Astrocyte of the spinal cord (primary cell): ENCODE data around the gene PCBP3.
"Not testable (repeated sequence)": the region's sequence is repeated elsewhere in the genome, so short reads cannot be mapped to it uniquely, and the experiment has no call there.

Source experiments
- DNase-seq: peaks from one replicate; pipeline ENCODE4 v3.0.0; 2011; ENCODE audit warnings: low read depth, low spot score
- H3K4me3 ChIP-seq: 2 replicates; pipeline ENCODE4 v1.5.1; 2011; ENCODE audit warnings: low read depth, mild to moderate bottlenecking, low read length, moderate library complexity
- CTCF ChIP-seq: IDR thresholded peaks from 2 replicates; pipeline ENCODE4 v1.5.1; 2012; ENCODE audit warnings: low read depth, mild to moderate bottlenecking, low read length, inconsistent platforms
- in situ Hi-C: cut with HindIII; loops from 2 replicates; pipeline ENCODE4 v1.10.0; 2017; ENCODE audit warnings: low sequenced_read_pairs

The PCBP3 gene

DNA sequence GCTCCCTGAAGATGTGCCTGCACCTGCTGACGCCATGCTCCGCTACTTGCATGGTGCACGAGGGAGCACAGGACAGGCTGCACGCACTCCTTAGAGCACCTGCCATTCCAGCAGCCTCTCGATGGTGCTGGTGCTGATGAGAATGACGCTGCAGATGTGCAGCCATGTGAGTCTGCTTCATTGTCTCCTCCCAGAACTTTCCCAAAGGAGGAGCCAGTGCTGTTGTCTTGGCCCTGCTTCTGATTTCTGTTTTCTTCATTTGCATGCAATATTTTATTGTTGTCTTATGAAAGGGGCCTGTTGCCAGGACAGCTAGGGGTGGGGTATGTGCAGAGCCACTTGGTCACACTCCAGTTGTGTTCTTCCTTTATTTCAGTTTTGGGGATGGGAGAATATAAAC, 70.1 kb downstream of the PCBP3 start:
- in situ Hi-C loops: no loop called here
- DNase-seq: no peak
- no peak overlapping the region for H3K4me3 ChIP-seq
- no peak for TF ChIP-seq CTCF

GRCh38 chr21:45715441-45715840, 71.9 kb downstream of the PCBP3 start:
- in situ Hi-C loops: no loop called here
- no peak for TF ChIP-seq CTCF

GRCh38 chr21:45718413-45718812, 74.9 kb downstream of the PCBP3 start:
- in situ Hi-C loops: no loop called here
- H3K4me3 ChIP-seq: no peak overlapping the region
- TF ChIP-seq CTCF: no peak
- no peak for DNase-seq

More at GRCh38 chr21:45715441-45715840, 71.9 kb downstream of the PCBP3 start:
- no peak for DNase-seq
- no peak overlapping the region for H3K4me3 ChIP-seq

DNA sequence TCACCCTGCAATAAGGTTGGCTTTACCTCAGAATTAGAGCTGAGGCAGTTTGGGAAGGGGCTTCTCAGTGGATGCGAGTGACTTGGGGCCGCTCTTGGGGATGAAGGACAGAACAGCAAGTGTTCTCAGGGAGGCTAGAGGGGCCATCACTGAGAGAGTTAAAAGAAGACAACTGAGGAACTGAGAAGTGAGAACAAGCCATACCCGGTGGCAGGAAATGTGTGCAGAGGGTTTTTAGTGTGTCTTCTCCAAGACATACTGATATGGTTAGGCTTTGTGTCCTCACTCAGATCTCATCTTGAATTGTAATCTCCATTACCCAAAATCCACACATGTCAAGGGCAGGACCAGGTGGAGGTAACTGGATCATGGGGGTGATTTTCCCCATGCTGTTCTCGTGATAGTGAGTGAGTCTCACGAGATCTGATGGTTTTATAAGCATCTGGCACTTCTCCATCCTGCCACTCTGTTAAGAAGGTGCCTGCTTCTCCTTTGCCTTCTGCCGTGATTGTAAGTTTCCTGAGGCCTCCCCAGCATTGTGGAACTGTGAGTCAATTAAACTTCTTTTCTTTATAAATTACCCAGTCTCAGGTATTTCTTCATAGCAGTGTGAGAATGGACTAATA, 75.8 kb downstream of the PCBP3 start:
- DNase-seq: no peak
- no peak overlapping the region for H3K4me3 ChIP-seq
- TF ChIP-seq CTCF: no peak
- in situ Hi-C loops: no loop called here

DNA sequence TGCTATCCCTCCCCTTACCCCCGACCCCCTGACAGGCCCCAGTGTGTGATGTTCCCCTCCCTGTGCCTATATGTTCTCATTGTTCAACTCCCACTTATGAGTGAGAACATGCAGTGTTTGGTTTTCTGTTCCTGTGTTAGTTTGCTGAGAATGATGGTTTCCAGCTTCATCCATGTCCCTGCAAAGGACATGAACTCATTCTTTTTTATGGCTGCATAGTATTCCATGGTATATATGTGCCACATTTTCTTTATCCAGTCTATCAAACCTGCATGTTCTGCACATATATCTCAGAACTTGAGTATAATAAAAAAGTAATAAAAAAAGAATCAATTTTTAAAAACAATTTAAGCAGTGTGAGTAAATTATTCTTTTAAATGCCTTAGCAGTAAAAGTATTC, 76.7 kb downstream of the PCBP3 start:
- H3K4me3 ChIP-seq, DNase-seq, in situ Hi-C loops: not testable (repeated sequence)

- in situ Hi-C loops: no loop called here
- peak; percentile 16 for DNase-seq
- no peak overlapping the region for H3K4me3 ChIP-seq
- TF ChIP-seq CTCF: no peak
These were observed 78.1 kb downstream of the PCBP3 start for GRCh38 chr21:45721671-45722070.

- TF ChIP-seq CTCF: no peak
- no peak overlapping the region for H3K4me3 ChIP-seq
- no peak for DNase-seq
- in situ Hi-C loops: no loop called here
These were observed 79.8 kb downstream of the PCBP3 start for GRCh38 chr21:45723049-45723958.
